AG09309 (cell line): ENCODE results near the gene CYB561.
A peak's percentile ranks its signal among the peaks of the same experiment; 100 is the strongest.

Experiments used
- DNase-seq: peaks from one replicate; pipeline ENCODE4 v3.0.0-alpha.2; 2010; ENCODE audit warnings: low read depth
- H3K4me3 ChIP-seq: 2 replicates; pipeline ENCODE4 v1.5.1; 2011; ENCODE audit warnings: mild to moderate bottlenecking, low read depth, low read length, moderate library complexity; ENCODE audit not compliant: control insufficient read depth
- TF ChIP-seq, protein P1 (sequence below): IDR thresholded peaks from 2 replicates; pipeline ENCODE4 v1.5.1; 2011; ENCODE audit warnings: mild to moderate bottlenecking, low read depth, low read length, inconsistent platforms; ENCODE audit not compliant: insufficient read depth, control insufficient read depth; ENCODE audit errors: missing control alignments

CYB561 gene, protein sequence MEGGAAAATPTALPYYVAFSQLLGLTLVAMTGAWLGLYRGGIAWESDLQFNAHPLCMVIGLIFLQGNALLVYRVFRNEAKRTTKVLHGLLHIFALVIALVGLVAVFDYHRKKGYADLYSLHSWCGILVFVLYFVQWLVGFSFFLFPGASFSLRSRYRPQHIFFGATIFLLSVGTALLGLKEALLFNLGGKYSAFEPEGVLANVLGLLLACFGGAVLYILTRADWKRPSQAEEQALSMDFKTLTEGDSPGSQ

DNA sequence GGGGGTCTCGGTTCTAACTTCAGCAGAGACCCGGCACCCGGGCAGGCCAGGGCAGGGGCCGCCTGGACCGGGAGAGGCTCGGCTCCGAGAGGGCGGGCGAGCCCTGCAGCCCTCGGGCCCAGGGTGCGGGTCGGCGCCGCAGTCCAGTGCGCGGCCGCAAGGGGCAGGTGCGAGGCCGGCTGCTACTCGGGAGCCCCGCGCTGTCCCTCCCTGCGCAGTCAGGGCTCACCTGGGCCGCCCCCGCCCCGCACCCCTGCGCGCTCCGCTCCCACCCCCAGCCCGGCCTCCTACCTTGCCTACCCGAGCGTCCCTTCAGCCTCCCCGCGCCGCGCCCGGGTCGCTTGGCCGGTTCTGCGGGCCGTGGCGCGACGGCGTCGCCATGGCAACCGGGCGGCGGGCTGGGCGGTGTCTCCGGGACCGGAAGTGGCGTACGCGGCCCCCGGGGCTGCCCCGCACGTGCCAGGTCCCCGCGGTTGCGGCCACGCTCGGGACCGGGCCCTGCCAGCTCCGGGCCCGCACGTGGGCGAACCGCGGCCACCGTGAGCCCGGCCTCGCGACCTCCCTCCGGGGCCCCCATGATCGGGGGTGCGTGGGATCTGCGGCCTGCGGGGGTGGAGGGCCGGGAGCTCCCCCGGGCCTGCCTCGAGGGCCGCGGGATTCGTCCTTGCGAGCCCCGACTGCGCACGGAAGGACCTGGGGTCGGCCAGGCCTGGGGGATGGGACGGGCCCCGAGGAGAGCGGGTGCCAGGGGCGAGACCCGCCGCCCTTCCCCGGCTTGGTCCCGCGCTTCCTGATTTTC, at the start of gene CYB561:
CYB561 (minus strand) TSS at position 353 of the 799 bp plus-strand sequence. CDS start 8,759 bp downstream, outside the sequence.
- no peak for DNase-seq
- TF ChIP-seq, protein P1, sequence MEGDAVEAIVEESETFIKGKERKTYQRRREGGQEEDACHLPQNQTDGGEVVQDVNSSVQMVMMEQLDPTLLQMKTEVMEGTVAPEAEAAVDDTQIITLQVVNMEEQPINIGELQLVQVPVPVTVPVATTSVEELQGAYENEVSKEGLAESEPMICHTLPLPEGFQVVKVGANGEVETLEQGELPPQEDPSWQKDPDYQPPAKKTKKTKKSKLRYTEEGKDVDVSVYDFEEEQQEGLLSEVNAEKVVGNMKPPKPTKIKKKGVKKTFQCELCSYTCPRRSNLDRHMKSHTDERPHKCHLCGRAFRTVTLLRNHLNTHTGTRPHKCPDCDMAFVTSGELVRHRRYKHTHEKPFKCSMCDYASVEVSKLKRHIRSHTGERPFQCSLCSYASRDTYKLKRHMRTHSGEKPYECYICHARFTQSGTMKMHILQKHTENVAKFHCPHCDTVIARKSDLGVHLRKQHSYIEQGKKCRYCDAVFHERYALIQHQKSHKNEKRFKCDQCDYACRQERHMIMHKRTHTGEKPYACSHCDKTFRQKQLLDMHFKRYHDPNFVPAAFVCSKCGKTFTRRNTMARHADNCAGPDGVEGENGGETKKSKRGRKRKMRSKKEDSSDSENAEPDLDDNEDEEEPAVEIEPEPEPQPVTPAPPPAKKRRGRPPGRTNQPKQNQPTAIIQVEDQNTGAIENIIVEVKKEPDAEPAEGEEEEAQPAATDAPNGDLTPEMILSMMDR = peak; percentile 36
- peak within 1 kb of the TSS; percentile 49 for H3K4me3 ChIP-seq

DNA sequence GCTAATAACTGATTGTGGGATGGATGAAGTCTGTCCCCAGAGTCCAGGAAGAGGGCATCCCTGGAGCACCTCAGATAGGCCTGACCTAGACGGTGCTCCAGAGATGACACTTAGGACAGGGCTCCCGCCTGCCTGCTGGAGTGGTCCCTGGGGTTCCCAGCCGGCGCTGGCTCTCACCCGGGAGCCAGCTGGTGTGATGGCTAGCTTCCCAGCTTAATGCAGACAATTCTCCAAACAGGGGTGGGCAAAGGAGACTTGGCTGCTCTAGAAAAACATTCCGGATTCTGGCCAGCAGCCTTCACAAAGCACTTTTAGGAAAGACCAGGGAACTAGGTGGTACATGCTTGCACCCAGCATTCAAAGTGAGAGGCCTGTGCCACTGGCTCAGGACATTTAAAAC, 49.4 kb upstream of the CYB561 start:
- TF ChIP-seq, protein P1 = no peak
- DNase-seq = no peak
- H3K4me3 ChIP-seq = no peak overlapping the region

DNA sequence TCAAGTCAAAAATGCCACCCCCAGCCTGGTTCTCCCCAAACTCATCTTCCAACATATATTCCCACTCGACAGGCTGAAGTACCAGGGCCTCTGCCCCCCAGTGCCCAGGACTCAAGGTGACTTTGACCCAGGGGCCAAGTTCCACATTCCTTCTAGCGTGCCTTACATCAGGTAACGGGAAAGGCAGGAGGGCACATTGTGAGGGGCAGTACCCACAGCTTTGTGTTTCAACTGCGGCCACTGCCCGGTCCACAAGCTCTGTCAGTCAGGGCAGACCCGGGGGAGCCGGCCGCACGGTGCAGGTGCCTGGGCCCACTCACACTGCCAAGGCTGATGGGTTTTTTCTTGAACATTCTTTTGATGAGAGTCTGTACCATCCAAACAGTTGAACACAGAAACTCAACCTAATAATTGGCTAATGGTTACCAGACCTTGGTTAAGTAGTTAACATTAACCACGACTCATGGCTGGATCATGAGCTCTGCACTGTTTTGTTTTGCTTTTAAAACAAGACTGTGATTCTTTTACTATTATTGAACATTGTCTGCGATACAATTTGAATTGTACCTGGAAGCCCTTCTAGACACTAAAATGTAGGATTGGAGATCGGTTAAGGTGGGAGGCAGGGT, 48.3 kb upstream of the CYB561 start:
- no peak overlapping the region for H3K4me3 ChIP-seq
- TF ChIP-seq, protein P1 = no peak
- DNase-seq = no peak

DNA sequence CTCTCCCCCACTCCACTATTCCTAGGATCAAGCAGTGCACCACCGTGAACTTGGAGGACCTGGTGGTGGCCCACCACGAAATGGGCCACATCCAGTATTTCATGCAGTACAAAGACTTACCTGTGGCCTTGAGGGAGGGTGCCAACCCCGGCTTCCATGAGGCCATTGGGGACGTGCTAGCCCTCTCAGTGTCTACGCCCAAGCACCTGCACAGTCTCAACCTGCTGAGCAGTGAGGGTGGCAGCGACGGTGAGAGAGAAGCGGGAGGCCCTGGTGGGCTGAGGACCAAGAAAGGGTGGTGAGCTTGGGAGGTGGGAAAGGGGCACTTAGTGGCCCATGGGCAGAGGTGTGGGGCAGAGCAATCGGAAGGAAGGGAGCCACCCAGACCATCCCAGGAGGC, 47.3 kb upstream of the CYB561 start:
- no peak for DNase-seq
- H3K4me3 ChIP-seq = no peak overlapping the region
- TF ChIP-seq, protein P1 = no peak

DNA sequence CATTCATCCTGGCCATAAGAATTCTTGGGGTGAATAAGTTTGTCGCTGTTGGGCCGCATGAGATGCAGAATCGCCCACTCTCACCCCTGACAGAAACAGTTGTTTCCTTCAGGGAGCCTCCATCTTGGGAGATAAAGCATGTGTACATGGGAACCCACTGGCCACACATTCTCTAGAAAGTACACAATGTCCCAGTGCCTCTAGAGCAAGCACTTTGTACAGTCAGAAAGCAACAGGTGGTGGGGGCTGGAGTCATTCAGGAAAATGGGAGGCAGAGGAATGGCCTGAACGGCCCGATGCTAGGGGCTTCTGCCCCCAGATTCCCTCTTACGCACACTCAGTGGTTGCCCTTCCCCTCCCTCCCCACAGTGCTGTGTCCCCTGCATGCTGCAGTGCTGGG, 46.8 kb upstream of the CYB561 start:
- TF ChIP-seq, protein P1 = no peak
- H3K4me3 ChIP-seq = no peak overlapping the region
- DNase-seq = no peak

DNA sequence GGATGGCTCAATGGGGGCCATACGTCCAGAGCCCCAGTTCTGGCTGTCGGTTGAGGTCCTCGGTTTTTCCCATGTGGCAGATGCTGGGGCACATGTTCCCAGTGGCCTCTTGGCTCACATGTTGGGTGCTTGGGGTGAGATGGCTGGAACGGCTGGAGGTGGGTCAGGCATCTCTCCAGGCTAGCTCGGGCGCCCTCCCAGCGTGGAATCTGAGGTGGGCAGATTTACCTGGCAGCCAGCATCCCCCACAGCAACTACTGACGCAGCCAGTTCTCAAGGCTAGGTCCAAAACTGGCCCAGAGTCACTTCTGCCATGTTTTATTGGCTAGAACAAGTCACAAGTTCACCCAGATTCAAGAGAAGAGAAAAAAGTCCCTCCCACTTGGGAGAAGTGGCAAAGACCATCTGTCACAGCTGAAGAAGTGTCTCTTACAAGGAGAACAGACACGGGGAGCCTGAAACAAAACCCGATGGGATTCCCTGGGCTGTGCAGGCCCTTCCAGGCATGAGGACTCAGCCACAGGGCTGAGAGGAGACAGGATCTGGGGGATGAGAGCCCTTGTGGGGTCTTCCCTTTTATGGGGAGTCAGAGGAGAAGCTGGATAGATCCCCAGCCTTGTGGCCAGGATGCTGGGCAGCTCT, 46.0 kb upstream of the CYB561 start:
- DNase-seq = no peak
- TF ChIP-seq, protein P1 = no peak

More for the DNA sequence above, 46.0 kb upstream of the CYB561 start:
- no peak overlapping the region for H3K4me3 ChIP-seq
